ENCODE results near the gene SCAANT1.

Gene SCAANT1

DNA sequence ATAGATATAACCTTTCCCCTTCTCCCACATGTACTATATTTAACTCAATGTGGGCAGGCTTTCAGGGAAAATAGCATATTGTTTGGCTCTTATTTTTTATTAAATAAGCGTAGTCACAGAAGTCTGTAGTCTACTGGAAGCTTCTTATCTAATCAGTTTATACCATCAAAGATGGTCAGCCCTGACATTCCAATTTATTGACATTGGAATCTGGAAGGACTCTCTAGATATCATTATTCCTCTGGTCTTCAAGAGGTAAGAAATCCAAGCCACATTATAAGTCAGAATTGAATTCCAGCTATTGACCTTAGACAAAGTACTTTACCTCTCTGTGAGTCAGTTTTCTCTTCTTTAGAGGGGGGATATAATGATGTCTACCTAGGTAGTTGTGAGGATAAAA lies 38.5 kb upstream of the SCAANT1 start:
- DNase-seq (ENCODE audit: insufficient read length, low spot score) (no peak), FAIRE-seq (no peak)
- TF ChIP-seq POLR2A (IDR thresholded peaks at IDR 0.05; ENCODE audit: low read depth, low read length) (no peak), SPI1 (IDR thresholded peaks at IDR 0.05; ENCODE audit: low read depth, low read length) (no peak), POLR2AphosphoS5 (IDR thresholded peaks at IDR 0.05; ENCODE audit: low read depth, low read length) (no peak), TAF1 (IDR thresholded peaks at IDR 0.05; ENCODE audit: low read depth, low read length) (no peak), POU2F2 (IDR thresholded peaks at IDR 0.05; ENCODE audit: low read depth, low read length) (no peak), PAX5 (IDR thresholded peaks at IDR 0.05; ENCODE audit: insufficient read depth, low read length, severe bottlenecking) (no peak)

DNA sequence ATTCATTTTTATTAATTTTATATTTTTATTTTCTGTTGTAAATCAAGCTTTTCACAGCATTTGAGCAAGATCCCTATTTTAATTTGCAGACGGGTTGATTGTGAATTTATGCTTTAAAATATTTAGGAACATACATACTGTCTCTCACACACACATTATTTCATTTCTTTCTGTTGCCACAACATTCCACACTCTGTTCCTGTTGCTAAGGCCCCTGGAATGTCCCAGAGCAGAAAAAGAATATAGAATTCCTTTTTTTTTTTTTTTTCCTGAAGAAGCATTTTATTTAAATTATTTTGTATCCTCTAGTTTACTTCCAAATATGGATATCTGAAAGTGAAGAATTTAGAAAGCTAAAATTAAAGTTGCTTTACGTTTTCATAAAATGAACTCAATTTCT lies 36.8 kb upstream of the SCAANT1 start:
- FAIRE-seq (no peak), DNase-seq (ENCODE audit: insufficient read length, low spot score) (no peak)
- TF ChIP-seq TAF1 (IDR thresholded peaks at IDR 0.05; ENCODE audit: low read depth, low read length) (no peak), POU2F2 (IDR thresholded peaks at IDR 0.05; ENCODE audit: low read depth, low read length) (no peak), POLR2A (IDR thresholded peaks at IDR 0.05; ENCODE audit: low read depth, low read length) (no peak), POLR2AphosphoS5 (IDR thresholded peaks at IDR 0.05; ENCODE audit: low read depth, low read length) (no peak), SPI1 (IDR thresholded peaks at IDR 0.05; ENCODE audit: low read depth, low read length) (no peak), PAX5 (IDR thresholded peaks at IDR 0.05; ENCODE audit: insufficient read depth, low read length, severe bottlenecking) (no peak)

DNA sequence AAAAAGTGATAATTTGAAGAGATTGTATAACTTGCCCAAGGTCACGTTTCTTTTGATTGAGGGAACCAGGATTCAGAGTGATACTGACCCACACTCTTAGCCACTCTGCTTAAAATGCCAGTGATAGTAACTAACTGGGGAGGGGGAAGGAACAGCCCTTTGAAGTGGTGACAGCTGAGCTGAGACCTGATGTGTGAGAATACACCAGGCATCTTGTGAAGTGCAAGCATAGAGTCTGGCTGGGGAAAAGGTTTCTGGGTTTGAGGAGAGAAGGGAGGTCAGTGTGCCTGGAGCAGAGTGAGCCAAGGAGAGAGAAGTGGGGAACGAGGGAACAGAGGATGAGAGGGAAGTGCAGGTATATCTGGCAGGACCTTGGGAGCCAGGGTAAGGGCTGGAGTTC lies 35.4 kb upstream of the SCAANT1 start:
- DNase-seq (ENCODE audit: insufficient read length, low spot score) (no peak), FAIRE-seq (no peak)
- TF ChIP-seq POU2F2 (IDR thresholded peaks at IDR 0.05; ENCODE audit: low read depth, low read length): no peak
- TF ChIP-seq POLR2AphosphoS5 (IDR thresholded peaks at IDR 0.05; ENCODE audit: low read depth, low read length): no peak
- TF ChIP-seq TAF1 (IDR thresholded peaks at IDR 0.05; ENCODE audit: low read depth, low read length): no peak

DNA sequence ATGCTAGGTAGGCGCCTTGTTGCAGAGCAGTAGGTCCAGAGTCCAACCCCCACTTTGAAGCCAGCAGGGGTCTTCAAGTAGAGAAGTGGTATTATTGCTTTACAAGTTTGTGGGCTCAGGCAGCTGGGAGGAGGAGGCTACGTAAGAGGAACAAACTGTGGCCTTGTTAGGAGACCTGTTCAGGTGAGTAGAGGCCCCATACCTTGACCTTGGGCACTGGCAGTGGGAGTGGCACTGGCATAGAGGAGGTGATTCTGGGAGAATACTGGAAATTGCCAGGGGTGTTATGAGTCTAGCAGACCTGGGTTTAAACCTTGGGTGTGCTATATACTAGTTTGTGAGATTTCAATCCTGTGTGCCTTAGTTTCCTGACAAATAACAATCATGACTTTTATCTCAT lies 34.6 kb upstream of the SCAANT1 start:
- TF ChIP-seq TAF1 (IDR thresholded peaks at IDR 0.05; ENCODE audit: low read depth, low read length) (no peak), POU2F2 (IDR thresholded peaks at IDR 0.05; ENCODE audit: low read depth, low read length) (no peak), POLR2A (IDR thresholded peaks at IDR 0.05; ENCODE audit: low read depth, low read length) (no peak), PAX5 (IDR thresholded peaks at IDR 0.05; ENCODE audit: insufficient read depth, low read length, severe bottlenecking) (no peak)
- DNase-seq (ENCODE audit: insufficient read length, low spot score): no peak
- no peak for FAIRE-seq

DNA sequence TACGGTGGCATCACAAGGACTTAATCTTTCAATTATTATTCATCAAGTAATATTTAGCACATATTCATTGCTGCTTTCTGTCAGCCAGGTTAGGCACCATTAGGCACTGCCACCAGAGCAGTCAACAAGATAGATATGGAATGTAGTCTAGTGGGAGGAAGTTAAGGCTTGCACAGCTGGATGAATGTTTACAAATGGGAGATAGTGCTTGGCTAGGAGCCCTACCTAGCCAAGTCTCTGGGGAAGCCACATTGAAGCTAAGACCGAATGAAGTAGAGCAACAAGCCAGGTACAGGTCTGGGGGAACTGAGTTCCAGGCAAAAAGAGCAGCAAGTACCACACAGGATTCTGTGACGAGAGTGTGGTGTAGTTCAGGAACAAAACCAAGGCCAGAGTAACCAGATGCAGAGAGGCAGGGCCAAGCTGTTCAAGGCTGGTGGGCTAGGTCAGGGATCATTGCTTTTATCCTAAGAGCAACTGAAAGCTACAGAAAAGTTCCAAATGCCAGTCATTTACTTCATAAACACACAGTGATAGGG lies 33.4 kb upstream of the SCAANT1 start:
- no peak for DNase-seq (ENCODE audit: insufficient read length, low spot score)
- TF ChIP-seq SPI1 (IDR thresholded peaks at IDR 0.05; ENCODE audit: low read depth, low read length): no peak
- no peak for TF ChIP-seq POU2F2 (IDR thresholded peaks at IDR 0.05; ENCODE audit: low read depth, low read length)
- no peak for TF ChIP-seq POLR2A (IDR thresholded peaks at IDR 0.05; ENCODE audit: low read depth, low read length)
- no peak for TF ChIP-seq POLR2AphosphoS5 (IDR thresholded peaks at IDR 0.05; ENCODE audit: low read depth, low read length)
- no peak for TF ChIP-seq PAX5 (IDR thresholded peaks at IDR 0.05; ENCODE audit: insufficient read depth, low read length, severe bottlenecking)
- TF ChIP-seq TAF1 (IDR thresholded peaks at IDR 0.05; ENCODE audit: low read depth, low read length): no peak
- no peak for FAIRE-seq

DNA sequence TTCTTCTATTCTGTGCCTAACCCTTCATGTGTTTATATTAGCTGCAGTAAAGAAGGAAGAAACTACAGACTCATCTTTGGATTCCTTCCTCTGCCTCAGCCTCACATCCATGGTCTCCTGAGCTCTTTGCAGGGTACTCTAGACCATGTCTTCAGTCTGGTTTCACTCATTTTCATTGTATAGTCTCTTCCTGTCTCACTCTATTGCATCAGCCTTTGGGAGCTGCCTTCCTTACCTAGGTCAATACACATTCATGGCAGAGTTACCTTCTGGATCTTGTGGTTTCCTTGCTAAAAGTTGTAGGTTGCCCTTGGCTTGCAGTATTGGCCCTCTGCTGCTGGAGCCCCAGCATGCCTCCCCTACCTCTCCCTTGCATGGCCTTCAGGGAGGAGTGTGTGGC lies 31.5 kb upstream of the SCAANT1 start:
- FAIRE-seq (no peak), DNase-seq (ENCODE audit: insufficient read length, low spot score) (no peak)
- TF ChIP-seq POLR2A (IDR thresholded peaks at IDR 0.05; ENCODE audit: low read depth, low read length): no peak

DNA sequence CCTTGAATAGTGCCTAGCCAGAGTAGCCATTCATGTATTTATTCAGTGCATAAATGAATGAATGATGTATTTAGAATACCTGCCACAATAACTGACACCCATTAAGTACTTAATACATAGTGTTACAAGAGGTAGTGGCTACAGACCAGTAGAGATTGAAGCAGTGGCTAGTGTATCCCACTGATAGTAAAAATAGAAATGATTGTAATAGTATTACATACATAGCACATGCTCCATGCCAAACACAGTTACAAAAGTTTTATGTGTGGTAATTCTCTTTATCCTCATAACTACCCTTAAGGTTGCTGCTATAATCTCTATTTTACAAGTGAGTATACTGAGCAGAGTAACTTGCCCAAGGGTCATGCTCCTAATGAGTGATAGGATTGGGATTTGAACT lies 30.3 kb upstream of the SCAANT1 start:
- TF ChIP-seq TAF1 (IDR thresholded peaks at IDR 0.05; ENCODE audit: low read depth, low read length): no peak
- TF ChIP-seq SPI1 (IDR thresholded peaks at IDR 0.05; ENCODE audit: low read depth, low read length): no peak
- no peak for TF ChIP-seq POLR2A (IDR thresholded peaks at IDR 0.05; ENCODE audit: low read depth, low read length)
- TF ChIP-seq POU2F2 (IDR thresholded peaks at IDR 0.05; ENCODE audit: low read depth, low read length): no peak
- no peak for TF ChIP-seq POLR2AphosphoS5 (IDR thresholded peaks at IDR 0.05; ENCODE audit: low read depth, low read length)
- TF ChIP-seq PAX5 (IDR thresholded peaks at IDR 0.05; ENCODE audit: insufficient read depth, low read length, severe bottlenecking): no peak
- FAIRE-seq (no peak), DNase-seq (ENCODE audit: insufficient read length, low spot score) (no peak)

DNA sequence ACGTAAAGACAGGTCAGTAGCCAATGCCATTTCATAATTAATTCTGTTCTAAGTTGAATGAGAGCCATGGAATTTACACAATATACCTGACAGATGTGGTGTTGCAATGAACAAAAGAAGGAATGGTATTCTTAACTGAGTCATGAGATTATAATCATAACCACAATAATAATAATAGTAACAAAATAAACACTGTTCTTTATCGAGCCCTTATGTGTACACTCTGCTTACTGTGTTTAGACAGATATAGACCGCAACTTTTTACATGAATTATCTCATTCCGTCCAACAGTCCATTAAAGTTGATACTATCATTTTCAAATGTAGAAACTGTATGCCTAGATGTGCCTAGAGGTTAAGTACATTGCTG lies 28.2 kb upstream of the SCAANT1 start:
- DNase-seq (ENCODE audit: insufficient read length, low spot score) (no peak), FAIRE-seq (no peak)
- no peak for TF ChIP-seq PAX5 (IDR thresholded peaks at IDR 0.05; ENCODE audit: insufficient read depth, low read length, severe bottlenecking)
- TF ChIP-seq TAF1 (IDR thresholded peaks at IDR 0.05; ENCODE audit: low read depth, low read length): no peak
- TF ChIP-seq POLR2A (IDR thresholded peaks at IDR 0.05; ENCODE audit: low read depth, low read length): no peak
- TF ChIP-seq POU2F2 (IDR thresholded peaks at IDR 0.05; ENCODE audit: low read depth, low read length): no peak
- TF ChIP-seq SPI1 (IDR thresholded peaks at IDR 0.05; ENCODE audit: low read depth, low read length): no peak
- TF ChIP-seq POLR2AphosphoS5 (IDR thresholded peaks at IDR 0.05; ENCODE audit: low read depth, low read length): no peak

DNA sequence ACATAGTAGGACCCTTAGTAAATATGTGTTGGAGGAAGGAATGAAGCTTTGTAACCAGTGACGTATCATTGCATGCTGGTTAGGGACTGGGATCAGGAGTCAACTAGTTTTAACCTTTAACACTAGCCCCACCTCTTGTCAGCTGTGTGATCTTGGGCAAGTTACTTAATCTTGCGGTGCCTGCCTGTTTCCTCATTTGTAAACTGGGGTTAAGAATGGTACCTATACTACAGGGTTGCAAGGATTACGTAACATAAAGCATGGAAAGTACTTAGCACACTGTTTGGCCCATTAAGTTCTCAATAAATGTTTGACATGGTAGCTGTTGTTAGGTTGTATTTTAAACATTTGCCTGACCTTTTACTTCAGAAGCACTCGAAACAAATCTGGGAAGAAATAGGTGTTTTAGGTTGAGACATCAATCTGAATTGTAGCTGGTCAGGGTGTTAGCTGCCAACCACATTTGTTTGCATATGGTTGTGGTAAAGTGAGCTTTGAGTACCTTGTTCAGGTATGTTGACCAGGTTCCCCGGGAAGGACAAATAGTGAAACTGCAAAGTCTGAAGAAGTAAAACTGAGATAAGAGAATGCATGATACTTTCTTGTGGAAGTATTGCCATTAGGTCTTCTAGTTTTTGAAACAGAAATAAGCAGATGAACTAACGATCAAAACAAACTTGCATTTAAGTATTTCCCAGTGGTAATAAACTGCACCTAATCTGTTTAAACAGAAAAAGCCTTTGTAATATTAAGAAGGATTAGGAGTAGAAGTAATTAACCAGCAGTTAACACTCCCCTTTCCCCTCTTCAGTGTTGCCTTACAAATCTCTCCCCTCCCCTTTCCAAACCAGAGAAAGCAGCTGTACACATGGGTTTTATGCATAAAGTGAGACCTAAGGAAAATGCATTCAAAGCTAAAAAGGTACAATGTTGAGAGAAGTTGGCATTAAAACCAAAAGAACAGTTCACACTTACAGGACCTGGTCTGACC lies 25.8 kb upstream of the SCAANT1 start:
- FAIRE-seq (peak; percentile 93), DNase-seq (ENCODE audit: insufficient read length, low spot score) (no peak)
- TF ChIP-seq POLR2AphosphoS5 (IDR thresholded peaks at IDR 0.05; ENCODE audit: low read depth, low read length) (no peak), SPI1 (IDR thresholded peaks at IDR 0.05; ENCODE audit: low read depth, low read length) (peak; percentile 40; the same call in 1 of the 2 replicates), POU2F2 (IDR thresholded peaks at IDR 0.05; ENCODE audit: low read depth, low read length) (peak; percentile 93)

DNA sequence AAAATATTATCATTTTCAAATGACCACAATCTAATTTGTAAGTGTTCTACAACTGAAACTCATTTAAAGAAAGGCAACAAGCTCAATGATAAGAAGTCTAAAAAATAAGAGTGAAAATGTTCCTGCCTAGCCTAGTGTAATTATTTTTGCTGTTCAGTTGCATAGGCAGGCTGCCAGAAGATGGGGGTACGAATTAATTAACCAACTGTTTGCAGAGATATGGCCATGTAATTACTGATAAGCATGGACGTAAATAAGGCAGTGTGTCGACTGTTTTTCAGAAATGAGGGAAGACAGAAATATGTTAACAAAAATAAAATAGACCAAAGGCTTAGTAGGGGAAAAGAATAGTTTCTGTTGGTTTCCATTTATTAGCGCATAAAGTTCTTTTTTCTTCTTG lies 24.7 kb upstream of the SCAANT1 start:
- FAIRE-seq (no peak), DNase-seq (ENCODE audit: insufficient read length, low spot score) (no peak)
- TF ChIP-seq PAX5 (IDR thresholded peaks at IDR 0.05; ENCODE audit: insufficient read depth, low read length, severe bottlenecking): no peak
- no peak for TF ChIP-seq POLR2AphosphoS5 (IDR thresholded peaks at IDR 0.05; ENCODE audit: low read depth, low read length)
- TF ChIP-seq POLR2A (IDR thresholded peaks at IDR 0.05; ENCODE audit: low read depth, low read length): no peak
- TF ChIP-seq POU2F2 (IDR thresholded peaks at IDR 0.05; ENCODE audit: low read depth, low read length): no peak
- TF ChIP-seq SPI1 (IDR thresholded peaks at IDR 0.05; ENCODE audit: low read depth, low read length): no peak
- no peak for TF ChIP-seq TAF1 (IDR thresholded peaks at IDR 0.05; ENCODE audit: low read depth, low read length)

All from GM12891 (cell line).